Spleen (tissue), 11 donors: ENCODE measurements around the gene MYH15. TPM values are rescaled to one million over a fixed set of nuclear protein-coding genes. Genes with fewer than 3 reads are reported as not detected.

ENCODE experiments used
- DNase-seq: peaks from one replicate; pipeline ENCODE4 v3.0.0-alpha.2; 2020
- H3K27ac ChIP-seq, 8 donors: fragments of 200-600 bp; sonication (generic) in 7 of 8; 1 replicate in 4 of 8; 2 replicates in 4 of 8; pipeline versions ENCODE4 v1.5.0 to v1.8.0; 2016 to 2021; ENCODE audit warnings: inconsistent platforms in 4 of 8, mild to moderate bottlenecking in 4 of 8, moderate library complexity in 1 of 8
- H3K27me3 ChIP-seq, 7 donors: fragments of 200-600 bp; sonication (generic) in 6 of 7; replicated peaks in 1 of 7; 1 replicate in 4 of 7; 2 replicates in 3 of 7; pipeline versions ENCODE4 v1.5.0 to v1.8.0; 2016 to 2021; ENCODE audit warnings: inconsistent platforms in 3 of 7, mild to moderate bottlenecking in 1 of 7
- H3K36me3 ChIP-seq, 6 donors: fragments of 200-600 bp; sonication (generic) in 5 of 6; 1 replicate in 4 of 6; 2 replicates in 2 of 6; pipeline versions ENCODE4 v1.5.0 to v1.8.0; 2016 to 2021; ENCODE audit warnings: inconsistent platforms in 2 of 6
- H3K4me1 ChIP-seq, 6 donors: fragments of 200-600 bp; sonication (generic) in 5 of 6; 1 replicate in 3 of 6; 2 replicates in 3 of 6; pipeline versions ENCODE4 v1.5.0 to v1.8.0; 2016 to 2021; ENCODE audit warnings: inconsistent platforms in 3 of 6
- H3K4me3 ChIP-seq, 8 donors: fragments of 200-600 bp; sonication (generic) in 7 of 8; 1 replicate in 4 of 8; 2 replicates in 4 of 8; pipeline versions ENCODE4 v1.5.0 to v1.8.0; 2016 to 2021; ENCODE audit warnings: inconsistent platforms in 4 of 8, mild to moderate bottlenecking in 4 of 8, moderate library complexity in 2 of 8
- H3K9me3 ChIP-seq, 8 donors: fragments of 200-600 bp; sonication (generic) in 7 of 8; 1 replicate in 4 of 8; 2 replicates in 4 of 8; pipeline versions ENCODE4 v1.5.0 to v1.8.0; 2016 to 2021; ENCODE audit warnings: inconsistent platforms in 4 of 8
- POLR2A ChIP-seq, 3 donors: fragments of 450-650 bp; IDR thresholded peaks; one replicate each; pipeline ENCODE4 v1.5.1; 2017; ENCODE audit warnings: antibody characterized with exemption in 3 of 3, mild to moderate bottlenecking in 1 of 3
- POLR2AphosphoS5 ChIP-seq, 3 donors: sonication (generic); formaldehyde crosslinking; IDR thresholded peaks; one replicate each; pipeline ENCODE4 v1.5.1; 2017; ENCODE audit warnings: antibody characterized with exemption in 3 of 3
- WGBS, 5 donors: extraction: QIAGEN DNeasy Blood & Tissue Kit in 3 of 5; methylation state at CpG; one replicate each; pipeline versions ENCODE4 v1.1.5 to v1.1.7; 2013 to 2018; 5-methylcytosine and 5-hydroxymethylcytosine counted together
- intact Hi-C: fragments of 100-400 bp; cut with DNase I; formaldehyde crosslinking; loops from one replicate; pipeline ENCODE4 v1.15.0; 2023; ENCODE audit warnings: low total_unique reads
- polyA plus RNA-seq, 3 donors: library from polyadenylated mRNA; stranded (reverse); fragments of 200-250 nt; gene quantifications; one replicate each; pipeline ENCODE4 v1.2.1, GENCODE V29; 2013
- total RNA-seq, 7 donors: library from RNA; depleted of rRNA in 3 of 7; stranded (reverse); fragments of >200 nt in 3 of 7; fragmentation: NEBNext Ultra II Directional in 4 of 7; extraction: Animal tissue kit (Norgen Biotek cat#: 25700) in 4 of 7; gene quantifications; one replicate each; pipeline versions ENCODE4 v1.1.0 to v1.2.1, GENCODE V29; 2016 to 2021
- TF ChIP-seq, protein P1 (sequence below), 11 experiments: fragments of 200-600 bp in 7 of 11; fragments of 450-650 bp in 4 of 11; sonication (generic) in 4 of 11; IDR thresholded peaks in 8 of 11; conservative IDR thresholded peaks in 3 of 11; 1 replicate in 7 of 11; 2 replicates in 4 of 11; pipeline versions ENCODE4 v1.4.0 to v1.8.0; 2016 to 2021; ENCODE audit warnings: antibody characterized with exemption in 11 of 11, inconsistent platforms in 4 of 11, mild to moderate bottlenecking in 1 of 11
- donor health status: healthy with polysubstance abuse.
- donor health status: DM: no; HTN: no; CAD: no; lungs with moderate emphysema.
- donor health status: DM: no; HTN: no; CAD: no.
- donor health status: Bipolar disorder and iron deficiency.
- donor health status: healthy.
- donor health status: DM: no; HTN: no; CAD: no.
- donor health status: DM: yes; HTN: yes; CAD: no.

MYH15 gene
- total and polyA plus RNA-seq, 10 donors = 0.02 to 3.0 (median 0.18) TPM

GRCh38 chr3:108468577-108468976, 41.8 kb downstream of the MYH15 start:
- intact Hi-C loops = no loop called here
- DNase-seq = no peak

DNA sequence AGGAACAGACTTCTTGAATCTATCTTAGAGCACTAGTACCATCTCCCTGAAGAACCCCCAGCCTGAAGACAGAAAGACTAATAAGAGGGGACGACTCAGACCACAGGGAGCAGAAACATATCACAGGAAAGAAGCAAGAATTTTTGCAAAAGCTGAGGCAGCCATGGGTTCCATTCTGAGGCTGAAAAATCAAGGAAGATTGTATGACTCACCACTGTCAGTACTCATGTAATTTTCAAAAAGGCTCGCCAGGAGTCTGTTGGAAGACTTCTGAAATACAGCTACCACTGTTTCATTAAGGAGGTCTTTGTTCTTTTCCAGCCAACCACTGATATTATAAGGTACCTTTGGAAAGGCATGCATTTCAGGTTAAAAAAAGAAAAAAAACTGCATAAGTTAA, 47.5 kb downstream of the MYH15 start:
- H3K4me3 ChIP-seq = no peak overlapping the region
- no peak for DNase-seq
- TF ChIP-seq POLR2AphosphoS5 (IDR thresholded peaks at IDR 0.05) = no peak
- TF ChIP-seq, protein P1, sequence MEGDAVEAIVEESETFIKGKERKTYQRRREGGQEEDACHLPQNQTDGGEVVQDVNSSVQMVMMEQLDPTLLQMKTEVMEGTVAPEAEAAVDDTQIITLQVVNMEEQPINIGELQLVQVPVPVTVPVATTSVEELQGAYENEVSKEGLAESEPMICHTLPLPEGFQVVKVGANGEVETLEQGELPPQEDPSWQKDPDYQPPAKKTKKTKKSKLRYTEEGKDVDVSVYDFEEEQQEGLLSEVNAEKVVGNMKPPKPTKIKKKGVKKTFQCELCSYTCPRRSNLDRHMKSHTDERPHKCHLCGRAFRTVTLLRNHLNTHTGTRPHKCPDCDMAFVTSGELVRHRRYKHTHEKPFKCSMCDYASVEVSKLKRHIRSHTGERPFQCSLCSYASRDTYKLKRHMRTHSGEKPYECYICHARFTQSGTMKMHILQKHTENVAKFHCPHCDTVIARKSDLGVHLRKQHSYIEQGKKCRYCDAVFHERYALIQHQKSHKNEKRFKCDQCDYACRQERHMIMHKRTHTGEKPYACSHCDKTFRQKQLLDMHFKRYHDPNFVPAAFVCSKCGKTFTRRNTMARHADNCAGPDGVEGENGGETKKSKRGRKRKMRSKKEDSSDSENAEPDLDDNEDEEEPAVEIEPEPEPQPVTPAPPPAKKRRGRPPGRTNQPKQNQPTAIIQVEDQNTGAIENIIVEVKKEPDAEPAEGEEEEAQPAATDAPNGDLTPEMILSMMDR (IDR thresholded peaks at IDR 0.05 in 8 of 11, conservative IDR thresholded peaks at IDR 0.05 in 3 of 11) = no peak
- TF ChIP-seq POLR2A (IDR thresholded peaks at IDR 0.05) = no peak

More at GRCh38 chr3:108468577-108468976, 41.8 kb downstream of the MYH15 start:
- no peaks in the 10 kb centered on the region for H3K36me3 ChIP-seq
- no peak overlapping the region for H3K4me3 ChIP-seq
- TF ChIP-seq POLR2A (IDR thresholded peaks at IDR 0.05) (no peak), POLR2AphosphoS5 (IDR thresholded peaks at IDR 0.05) (no peak)
- TF ChIP-seq, protein P1 (IDR thresholded peaks at IDR 0.05 in 8 of 11, conservative IDR thresholded peaks at IDR 0.05 in 3 of 11) = no peak
- WGBS, 5 donors = 56 to 66% (median 60%) methylated on average over 4 of the region's 4 CpGs
- no peaks in the 10 kb centered on the region for H3K27me3 ChIP-seq
- H3K4me1 ChIP-seq = no peaks in the 10 kb centered on the region
- no peak overlapping the region for H3K27ac ChIP-seq
- no peaks in the 10 kb centered on the region for H3K9me3 ChIP-seq

GRCh38 chr3:108461661-108462111, 48.7 kb downstream of the MYH15 start:
- TF ChIP-seq, protein P1 (IDR thresholded peaks at IDR 0.05 in 8 of 11, conservative IDR thresholded peaks at IDR 0.05 in 3 of 11) = no peak
- no peak for TF ChIP-seq POLR2A (IDR thresholded peaks at IDR 0.05)
- no peak for TF ChIP-seq POLR2AphosphoS5 (IDR thresholded peaks at IDR 0.05)
- DNase-seq = no peak

More for the DNA sequence above, 47.5 kb downstream of the MYH15 start:
- Histone ChIP-seq H3K27ac (no peak overlapping the region), H3K36me3 (no peaks in the 10 kb centered on the region), H3K9me3 (no peaks in the 10 kb centered on the region), H3K27me3 (no peaks in the 10 kb centered on the region), H3K4me1 (no peaks in the 10 kb centered on the region)
- intact Hi-C loops = no loop called here
- WGBS, 5 donors = 71 to 96% (median 83%) methylated on average over 2 of the region's 2 CpGs

GRCh38 chr3:108459225-108459624, 51.2 kb downstream of the MYH15 start:
- peaks cover 0 to 6% (median 0%) of the 10 kb centered on the region in 8 donors for H3K9me3 ChIP-seq
- TF ChIP-seq POLR2AphosphoS5 (IDR thresholded peaks at IDR 0.05) (no peak), POLR2A (IDR thresholded peaks at IDR 0.05) (no peak)
- TF ChIP-seq, protein P1 (IDR thresholded peaks at IDR 0.05 in 8 of 11, conservative IDR thresholded peaks at IDR 0.05 in 3 of 11) = no peak
- H3K4me3 ChIP-seq = no peak overlapping the region
- DNase-seq = no peak
- H3K27me3 ChIP-seq = no peaks in the 10 kb centered on the region
- intact Hi-C loops = no loop called here
- H3K27ac ChIP-seq = no peak overlapping the region
- H3K4me1 ChIP-seq = no peaks in the 10 kb centered on the region
- H3K36me3 ChIP-seq = no peaks in the 10 kb centered on the region

More at GRCh38 chr3:108461661-108462111, 48.7 kb downstream of the MYH15 start:
- Histone ChIP-seq H3K27me3 (no peaks in the 10 kb centered on the region), H3K27ac (no peak overlapping the region), H3K9me3 (no peaks in the 10 kb centered on the region), H3K4me1 (no peaks in the 10 kb centered on the region), H3K4me3 (no peak overlapping the region), H3K36me3 (no peaks in the 10 kb centered on the region)
- WGBS, 5 donors = 53 to 68% (median 65%) methylated on average over 5 of the region's 5 CpGs
- intact Hi-C loops = no loop called here
